HL-60 (cell line): ENCODE measurements around the gene CMBL.

Experiments
- DNase-seq, 2 experiments: peaks; one replicate each; pipeline ENCODE4 v3.0.0-alpha.2; 2010 to 2020; ENCODE audit warnings: low read depth in 1 of 2, low spot score in 1 of 2
- H3K27ac ChIP-seq: fragments of 250-450 bp; sonication (Bioruptor Pico); replicated peaks from 2 replicates; pipeline ENCODE4 v1.5.1; 2020; ENCODE audit warnings: mild to moderate bottlenecking, moderate library complexity
- H3K27me3 ChIP-seq: fragments of 250-450 bp; sonication (Bioruptor Pico); 2 replicates; pipeline ENCODE4 v1.5.1; 2021; ENCODE audit warnings: mild to moderate bottlenecking, moderate library complexity; ENCODE audit not compliant: insufficient read depth, poor library complexity, severe bottlenecking
- H3K4me3 ChIP-seq: replicated peaks from 2 replicates; pipeline ENCODE4 v1.5.1; 2011; ENCODE audit warnings: mild to moderate bottlenecking, control low read depth, low read length; ENCODE audit not compliant: insufficient read depth
- CTCF ChIP-seq: IDR thresholded peaks from one replicate; pipeline ENCODE4 v1.5.1; 2011; ENCODE audit warnings: low read length, control low read depth, inconsistent platforms; ENCODE audit not compliant: insufficient read depth
- GABPA ChIP-seq: IDR thresholded peaks from 2 replicates; pipeline ENCODE4 v1.6.1; 2012; ENCODE audit warnings: low read depth
- POLR2AphosphoS5 ChIP-seq: IDR thresholded peaks from 2 replicates; pipeline ENCODE4 v1.6.1; 2012; ENCODE audit warnings: low read depth
- REST ChIP-seq: IDR thresholded peaks from 2 replicates; pipeline ENCODE4 v1.6.1; 2012; ENCODE audit warnings: low read depth; ENCODE audit not compliant: insufficient replicate concordance
- SPI1 ChIP-seq: IDR thresholded peaks from 2 replicates; pipeline ENCODE4 v1.6.1; 2012; ENCODE audit warnings: low read depth, mild to moderate bottlenecking, borderline replicate concordance

CMBL gene

GRCh38 chr5:10337986-10338385 lies 30.3 kb upstream of the CMBL start:
- Histone ChIP-seq H3K27me3 (peaks cover 6% of the 10 kb centered on the region), H3K4me3 (no peak overlapping the region), H3K27ac (no peak overlapping the region)
- no peak for TF ChIP-seq CTCF
- TF ChIP-seq SPI1: no peak
- no peak for TF ChIP-seq POLR2AphosphoS5
- no peak for TF ChIP-seq REST
- no peak for TF ChIP-seq GABPA
- DNase-seq: no peak

GRCh38 chr5:10337107-10337506 lies 29.4 kb upstream of the CMBL start:
- TF ChIP-seq GABPA (no peak), CTCF (no peak), REST (no peak), SPI1 (no peak)
- H3K27ac ChIP-seq: no peak overlapping the region
- H3K4me3 ChIP-seq: no peak overlapping the region
- DNase-seq: no peak
- H3K27me3 ChIP-seq: peaks cover 7% of the 10 kb centered on the region

DNA sequence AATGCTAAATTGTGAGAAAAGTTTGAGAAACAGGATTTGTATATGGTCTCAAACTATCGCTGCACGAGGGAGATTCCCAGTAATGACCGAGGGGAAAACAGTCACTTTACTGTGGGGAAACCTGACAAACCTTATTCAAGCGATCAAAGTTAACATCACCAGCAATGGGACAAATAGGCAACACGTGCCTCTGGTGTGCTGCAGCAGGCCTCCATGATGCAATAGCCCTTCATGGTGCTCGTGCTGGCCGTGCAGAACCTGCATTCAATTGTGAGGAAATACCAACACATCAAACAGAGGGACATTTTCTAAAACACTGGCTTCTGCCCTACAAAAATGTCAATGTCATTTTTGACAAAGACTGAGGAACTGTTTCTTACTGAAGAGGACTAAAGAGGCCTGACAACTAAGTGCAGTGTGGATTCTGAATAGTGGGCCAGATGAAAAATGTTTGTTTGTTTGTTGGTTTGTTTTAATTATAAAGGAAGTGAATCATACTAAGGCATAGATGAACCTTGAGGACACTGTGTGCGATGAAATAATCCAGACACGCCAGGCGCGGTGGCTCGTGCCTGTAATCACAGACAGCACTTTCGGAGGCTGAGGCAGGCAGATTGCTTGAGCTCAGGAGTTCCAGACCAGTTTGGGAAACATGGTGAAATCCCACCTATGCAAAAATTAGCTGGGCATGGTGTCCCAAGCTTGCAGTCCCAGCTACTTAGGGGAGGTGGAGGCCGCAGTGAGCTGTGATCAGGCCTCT lies 28.2 kb upstream of the CMBL start:
- TF ChIP-seq GABPA: no peak
- TF ChIP-seq POLR2AphosphoS5: no peak
- TF ChIP-seq SPI1: no peak
- no peak for TF ChIP-seq CTCF
- TF ChIP-seq REST: no peak
- peak; percentile 41 to 43 for DNase-seq
- Histone ChIP-seq H3K4me3 (no peak overlapping the region), H3K27me3 (peaks cover 7% of the 10 kb centered on the region), H3K27ac (peak overlapping the region; percentile 19; the same call in 1 of the 2 replicates)
